Activated CD4-positive, alpha-beta T cell treated with anti-CD3 and anti-CD28 coated beads, Interleukin-2, amount 50 U/mL, for 4 hours (primary cell): ENCODE measurements around the gene NR5A1.

Experiments
- DNase-seq, 2 experiments: peaks; one replicate each; pipeline ENCODE4 v3.0.0-alpha.2; 2020

NR5A1 gene

GRCh38 chr9:124498040-124498439 lies 9.2 kb downstream of the NR5A1 start:
- no peak for DNase-seq

- no peak for DNase-seq
Observed at GRCh38 chr9:124497441-124497840, 9.8 kb downstream of the NR5A1 start.

GRCh38 chr9:124496463-124496862 lies 10.7 kb downstream of the NR5A1 start:
- DNase-seq, result no peak

DNA sequence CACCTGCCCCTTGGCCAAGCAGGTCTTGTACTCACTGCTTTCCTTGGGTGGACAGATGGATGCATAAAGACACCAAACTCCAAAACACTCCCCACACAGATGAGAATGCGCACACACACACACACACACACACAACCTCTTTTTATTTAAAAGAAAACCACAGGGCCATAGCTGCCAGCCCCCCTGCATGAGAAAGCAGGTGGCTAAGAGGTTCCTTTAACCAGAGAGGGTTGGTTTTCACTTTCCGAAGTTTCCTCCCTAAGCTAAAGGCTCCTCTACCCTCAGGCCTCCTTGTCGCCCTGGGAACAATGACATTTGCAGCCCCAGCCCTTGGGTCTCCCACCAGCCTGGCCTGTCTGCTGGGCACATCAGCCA lies 11.1 kb downstream of the NR5A1 start:
- no peak for DNase-seq

DNA sequence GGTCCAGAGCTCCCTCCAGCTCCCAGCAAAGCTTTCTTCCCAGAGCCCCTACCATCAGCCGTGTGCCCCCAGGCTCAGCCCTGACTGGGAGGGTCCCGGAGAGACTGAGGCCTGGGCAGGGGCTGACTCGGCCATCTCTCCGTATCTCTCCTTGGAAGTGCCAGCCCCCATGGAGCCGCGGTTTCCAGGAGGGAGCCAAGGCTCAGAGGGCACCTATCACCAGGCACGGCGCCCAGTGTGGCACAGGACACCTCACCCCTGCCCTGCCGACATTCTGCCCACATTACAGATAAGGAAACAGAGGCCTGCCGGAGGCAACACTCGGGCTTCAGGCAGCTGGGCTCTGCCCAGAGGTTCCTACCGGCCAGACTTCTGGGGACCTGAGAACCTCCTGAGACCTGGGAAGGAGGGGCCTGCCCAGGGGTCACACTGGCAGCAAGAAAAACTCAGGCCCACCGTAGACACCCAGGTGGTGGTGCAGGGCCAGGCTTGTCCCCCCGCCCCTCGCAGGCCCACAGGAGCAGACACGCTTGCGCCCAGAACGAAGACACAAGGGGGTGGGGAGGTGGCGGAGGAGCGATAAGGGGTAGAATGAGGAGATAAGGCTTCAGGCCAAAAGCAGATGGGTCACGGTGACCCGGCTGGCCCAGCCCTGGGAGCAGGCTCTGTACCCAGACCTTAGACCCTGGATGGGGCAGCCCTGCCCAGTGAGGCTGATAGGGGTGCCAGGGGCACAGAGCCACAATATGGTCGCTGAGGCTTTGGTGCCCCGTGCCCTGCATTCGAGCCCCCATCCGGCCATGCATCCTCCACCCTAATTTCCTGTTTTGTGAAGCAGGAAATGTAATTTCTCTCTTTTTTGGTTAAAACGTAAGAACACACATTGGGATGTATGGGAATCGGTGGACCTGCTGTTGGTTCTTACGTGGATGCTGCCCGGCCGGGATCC lies 11.8 kb downstream of the NR5A1 start:
- no peak for DNase-seq

DNA sequence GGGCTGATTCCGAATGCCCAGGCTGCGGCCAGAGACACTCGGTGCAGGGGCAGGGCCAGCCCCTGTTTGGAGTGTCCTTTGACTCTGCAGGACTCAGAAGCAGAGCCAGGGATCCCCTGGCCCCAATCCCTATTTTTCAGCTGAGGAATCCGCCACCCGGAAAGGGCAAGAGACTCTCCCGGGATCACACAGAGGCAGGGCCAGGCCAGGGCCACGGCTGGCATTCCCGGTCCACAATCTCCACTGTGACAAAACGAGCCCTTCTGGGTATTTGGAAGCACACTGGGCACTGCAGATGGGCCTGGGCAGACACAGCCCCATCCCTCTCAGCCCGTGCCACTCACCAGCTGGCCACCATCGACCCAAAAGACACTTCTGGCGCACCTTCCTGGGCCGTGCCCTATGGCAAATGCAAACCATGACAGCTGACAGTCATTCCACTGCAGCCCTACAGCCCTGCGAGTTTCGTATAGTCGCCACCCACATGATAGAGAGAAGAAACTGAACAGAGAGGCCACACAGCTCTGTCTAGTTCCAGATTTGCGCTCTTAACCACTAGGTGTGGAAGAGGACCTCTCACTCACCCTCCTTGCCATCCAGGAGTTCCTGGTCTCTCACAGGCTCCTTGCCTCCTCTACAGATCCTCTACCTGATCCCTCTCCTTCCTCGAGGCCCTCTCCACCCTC lies 13.3 kb downstream of the NR5A1 start:
- DNase-seq, result no peak

DNA sequence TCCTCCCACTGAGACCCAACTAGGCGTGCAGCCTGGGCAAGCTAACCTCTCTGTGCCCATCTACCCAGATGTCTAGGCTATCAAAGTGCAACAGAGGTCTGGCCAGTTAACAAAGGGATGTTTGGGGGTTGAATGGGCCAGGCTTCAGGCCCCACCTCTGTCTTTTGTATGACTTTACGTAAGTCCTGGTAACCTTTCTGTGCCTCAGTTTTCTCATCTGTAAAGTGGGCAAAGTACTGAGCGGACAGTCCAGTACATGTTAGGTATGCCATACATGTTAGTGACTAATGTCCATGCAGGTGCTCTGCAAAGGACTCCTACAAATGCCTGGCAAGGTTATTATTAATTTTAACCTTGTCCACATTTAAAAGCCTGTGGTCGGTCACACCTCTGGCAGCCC lies 14.0 kb downstream of the NR5A1 start:
- DNase-seq, result no peak

- DNase-seq, result no peak
Observed at GRCh38 chr9:124492818-124493217, 14.4 kb downstream of the NR5A1 start.

DNA sequence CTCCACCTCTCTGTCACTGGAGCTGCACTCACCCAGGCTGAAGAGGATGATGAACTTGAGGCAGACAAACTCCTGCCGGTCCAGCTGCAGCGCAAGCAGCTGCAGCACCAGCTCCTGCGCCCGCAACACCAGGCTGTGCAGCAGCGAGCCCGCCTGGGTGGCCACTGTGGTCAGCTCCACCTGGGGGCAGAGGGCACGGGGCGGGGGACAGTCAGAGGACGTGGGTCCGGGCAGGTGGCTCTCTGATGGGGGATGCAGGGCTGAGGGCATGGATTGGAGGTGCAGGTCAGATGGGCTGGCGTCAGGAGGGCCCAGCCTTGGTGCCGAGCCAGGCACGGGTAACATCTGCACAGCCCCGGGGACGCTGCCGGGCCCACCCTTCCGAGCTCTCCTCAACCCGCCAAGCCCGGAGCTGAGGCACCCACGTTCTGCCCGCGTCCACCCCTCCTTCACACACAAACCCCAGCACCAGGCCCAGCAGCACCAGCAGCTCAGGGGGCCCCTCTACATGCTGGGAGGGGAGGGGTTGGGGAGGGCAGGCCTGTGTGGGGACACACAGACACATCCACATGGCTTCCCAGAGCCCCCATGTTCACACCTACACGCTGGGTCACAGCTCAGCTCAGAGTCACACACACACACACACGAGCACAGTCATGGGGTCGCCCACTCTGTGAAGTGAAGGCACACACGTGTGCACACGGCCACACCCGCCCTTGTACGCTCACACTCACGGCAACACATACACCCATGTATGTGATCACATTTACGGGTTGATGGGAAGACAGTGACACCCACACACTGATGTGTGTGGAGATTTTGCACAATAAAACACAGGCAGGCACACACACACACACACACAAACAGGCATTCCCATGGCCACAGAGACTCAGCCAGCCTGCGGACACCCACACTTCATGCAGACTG lies 15.9 kb downstream of the NR5A1 start:
- DNase-seq, result no peak

- no peak for DNase-seq
Observed at GRCh38 chr9:124490004-124490403, 17.2 kb downstream of the NR5A1 start.

DNA sequence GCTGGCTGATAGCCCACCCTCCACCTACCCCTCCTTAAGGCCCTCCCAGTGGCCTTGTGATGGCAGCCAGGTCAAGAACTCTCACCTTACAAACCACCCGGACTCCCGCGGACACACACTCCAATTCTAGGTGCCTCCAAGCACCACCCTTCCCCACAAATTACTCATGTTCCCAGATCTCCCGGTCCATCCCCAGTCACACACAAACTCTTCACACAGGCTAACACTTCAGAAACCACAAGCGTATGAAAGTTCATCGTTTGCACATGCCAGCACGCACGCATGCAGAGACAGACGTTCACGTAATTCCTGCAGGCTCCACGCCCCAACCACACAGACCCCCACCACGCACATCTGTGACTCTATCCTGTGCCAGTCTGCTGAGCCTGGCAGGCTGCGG lies 18.0 kb downstream of the NR5A1 start:
- no peak for DNase-seq

DNA sequence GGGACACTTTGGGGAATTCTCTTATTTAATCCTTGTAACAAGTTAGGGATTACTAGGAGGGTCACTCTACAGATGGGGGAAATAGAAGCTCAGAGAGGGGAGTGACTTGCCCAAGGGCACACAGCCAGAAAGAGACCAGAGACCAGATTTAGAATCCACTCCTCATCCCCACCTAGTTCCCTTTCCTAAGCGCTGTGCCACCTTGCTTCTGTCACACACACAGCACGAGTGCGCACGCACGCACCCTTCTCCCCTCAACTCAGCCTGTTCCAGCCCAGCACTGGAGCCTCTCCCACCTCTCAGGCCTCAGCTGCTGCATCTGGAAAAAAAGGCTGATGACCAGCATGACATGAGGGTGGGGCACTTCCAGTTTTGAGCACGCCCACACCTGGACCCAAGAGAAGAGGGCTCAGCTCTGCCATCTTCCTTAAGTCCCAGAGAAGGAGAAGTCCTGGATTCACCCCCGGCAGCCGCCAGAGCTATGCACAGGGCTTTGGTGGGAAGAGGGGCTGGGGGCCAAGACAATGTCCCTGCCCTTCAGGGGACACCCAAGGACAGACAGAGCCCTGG lies 18.5 kb downstream of the NR5A1 start:
- no peak for DNase-seq

DNA sequence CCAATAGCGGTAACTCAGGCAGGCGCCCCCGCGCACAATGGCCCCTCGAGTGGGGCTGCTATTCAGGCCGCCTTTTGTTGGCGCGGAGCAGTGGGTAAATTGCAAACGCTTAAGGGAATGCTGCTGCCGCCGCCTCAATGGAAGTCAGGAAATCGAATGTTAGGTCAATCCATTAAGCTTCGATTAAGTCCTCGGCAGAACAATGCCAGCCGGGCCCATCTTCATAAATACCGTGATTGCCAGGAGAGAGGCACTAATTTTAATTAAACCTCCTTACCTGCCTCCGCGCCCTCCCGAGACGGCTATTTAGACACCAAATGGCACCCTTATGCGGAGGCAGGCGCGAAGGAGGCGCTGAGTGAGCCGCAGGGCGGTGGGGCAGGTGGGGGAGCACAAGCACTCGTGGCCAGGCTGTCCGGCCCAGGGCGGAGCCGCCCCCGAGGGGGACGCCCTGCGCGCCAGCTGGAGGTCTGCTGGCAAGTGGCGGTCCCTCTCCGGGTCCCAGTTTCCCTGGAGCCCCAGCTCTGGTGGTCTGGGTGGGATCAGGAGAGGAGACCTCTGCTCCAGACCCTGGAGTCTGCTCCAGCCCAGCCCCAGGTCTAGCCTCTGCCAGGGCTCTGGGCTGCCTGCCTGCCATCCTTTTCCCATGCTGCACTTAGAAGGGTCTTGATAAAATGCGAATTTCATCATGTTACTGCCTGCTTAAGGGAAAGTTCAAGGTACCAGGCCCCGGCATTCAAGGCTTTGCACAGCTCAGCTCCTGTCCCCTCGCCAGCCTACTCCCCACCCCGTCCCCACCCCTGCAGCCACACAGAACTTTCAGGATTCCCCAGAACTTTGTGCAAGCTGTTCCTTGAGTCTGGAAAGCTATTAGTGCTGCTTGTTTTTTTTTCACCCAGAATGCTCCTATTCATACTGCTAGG lies 19.7 kb downstream of the NR5A1 start:
- no peak for DNase-seq

- no peak for DNase-seq
Observed at GRCh38 chr9:124486778-124487259, 20.4 kb downstream of the NR5A1 start.

- no peak for DNase-seq
Observed at GRCh38 chr9:124485936-124486335, 21.3 kb downstream of the NR5A1 start.

DNA sequence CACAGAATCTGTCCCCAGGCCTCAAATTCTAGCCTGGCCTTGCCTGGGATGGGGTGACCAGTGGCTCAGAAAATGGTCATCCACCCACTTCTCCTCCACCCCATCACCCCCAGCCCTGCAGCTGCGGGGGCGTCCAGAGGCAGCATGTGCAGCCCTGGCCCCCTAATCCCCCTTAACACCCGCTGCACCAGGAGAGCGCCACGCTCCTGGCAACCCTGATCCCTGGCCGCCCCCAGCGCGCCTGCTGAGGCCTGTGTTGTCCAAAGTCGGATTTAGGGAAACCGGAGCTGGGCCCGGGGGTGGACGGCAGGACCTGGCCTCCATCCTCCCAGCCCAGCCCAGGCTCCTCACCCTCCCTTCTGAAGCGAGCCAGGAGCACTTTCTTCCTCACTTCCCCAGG lies 22.0 kb downstream of the NR5A1 start:
- DNase-seq, result no peak

- DNase-seq, result no peak
Observed at GRCh38 chr9:124483481-124483880, 23.7 kb downstream of the NR5A1 start.

- DNase-seq, result no peak
Observed at GRCh38 chr9:124482431-124483031, 24.7 kb downstream of the NR5A1 start.

DNA sequence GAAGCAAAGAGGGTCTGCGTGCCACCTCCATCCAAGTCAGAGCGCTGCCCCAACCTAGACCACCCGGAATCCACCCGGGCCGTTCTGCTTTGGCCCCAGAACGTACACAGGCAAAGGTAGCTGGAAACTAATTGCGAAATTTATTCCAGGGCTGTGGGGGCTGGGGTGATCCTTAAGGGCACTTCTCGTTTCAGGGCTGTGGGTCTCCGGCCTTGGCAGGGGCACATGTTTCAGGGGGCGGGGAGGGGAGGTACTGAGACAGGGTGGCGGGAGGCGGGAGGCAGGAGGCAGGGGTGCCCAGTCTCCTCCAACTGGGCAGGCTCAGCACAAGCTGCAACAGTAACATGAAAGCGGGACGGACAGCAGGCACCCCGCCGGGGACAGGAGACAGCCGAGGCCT lies 26.1 kb downstream of the NR5A1 start:
- no peak for DNase-seq

DNA sequence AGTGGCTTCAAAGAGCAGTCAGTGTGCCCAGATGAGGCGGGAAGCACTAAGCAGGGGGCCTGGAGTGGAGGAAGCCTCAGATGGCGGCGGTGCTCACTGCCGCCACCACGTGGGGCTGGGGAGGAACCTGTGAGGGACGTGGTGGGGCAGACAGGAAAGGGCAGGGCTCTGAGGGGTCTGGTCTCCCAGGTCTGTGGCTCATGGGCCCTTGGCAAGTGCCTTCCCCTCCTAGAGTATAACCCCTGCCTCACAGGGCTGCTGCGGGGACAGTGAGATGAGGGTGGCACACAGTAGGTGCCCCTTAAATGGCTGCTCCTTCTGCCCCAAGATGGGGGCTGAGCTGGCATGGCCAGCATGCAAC lies 26.6 kb downstream of the NR5A1 start:
- DNase-seq, result no peak

DNA sequence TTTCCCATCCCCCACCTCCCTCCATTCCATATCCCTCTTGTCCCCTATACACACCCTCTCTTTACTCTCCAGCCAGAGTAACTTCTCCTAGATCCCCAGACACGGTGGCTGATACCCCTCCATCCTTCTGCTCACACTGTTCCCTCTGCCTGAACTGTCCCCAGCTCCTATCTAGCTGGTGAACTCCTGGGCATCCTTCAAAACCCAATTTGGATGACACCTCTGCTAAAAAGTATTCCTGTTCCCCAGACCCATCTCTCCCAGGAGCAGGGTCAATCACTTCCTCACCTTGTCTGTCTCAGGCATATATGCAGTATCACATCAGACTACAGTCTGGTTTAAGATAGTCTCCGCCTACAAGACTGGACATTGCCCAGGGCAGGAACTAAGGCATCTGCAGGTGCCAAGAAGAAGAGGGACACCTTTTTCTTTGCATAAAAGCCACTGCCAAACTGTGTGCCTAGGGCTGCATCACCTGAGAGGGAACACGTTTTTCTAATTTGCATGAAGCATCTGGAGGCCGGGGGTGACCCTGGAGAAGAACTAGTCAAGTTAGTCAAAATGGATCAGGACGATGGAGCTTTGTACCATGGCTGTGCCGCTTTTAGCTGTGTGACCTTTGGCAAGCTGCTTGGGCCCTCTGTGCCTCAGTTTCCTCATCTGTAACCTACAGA lies 27.1 kb downstream of the NR5A1 start:
- DNase-seq, result no peak
